Neural cell (in vitro differentiated cells): ENCODE measurements around the gene ENPP1. TPM values are rescaled to one million over a fixed set of nuclear protein-coding genes. Genes with fewer than 3 reads are reported as not detected.

Source experiments
- H2AFZ ChIP-seq: fragments of 200-600, 300-800 bp; sonication (generic), shearing (Covaris generic); 2 replicates; pipeline ENCODE4 v1.6.0; 2014; ENCODE audit warnings: low read depth, mild to moderate bottlenecking, antibody characterized with exemption, low read length, moderate library complexity
- H3F3A ChIP-seq: fragments of 200-600 bp; shearing (Covaris generic); 2 replicates; pipeline ENCODE4 v1.6.1; 2016; ENCODE audit warnings: mild to moderate bottlenecking, moderate library complexity, mixed read lengths, antibody characterized with exemption, low read length; ENCODE audit not compliant: insufficient read depth, poor library complexity, severe bottlenecking
- H3K27ac ChIP-seq: fragments of 200-600, 300-800 bp; sonication (generic), shearing (Covaris generic); 2 replicates; pipeline ENCODE4 v1.5.1; 2014; ENCODE audit warnings: mild to moderate bottlenecking, low read length, moderate library complexity
- H3K27me3 ChIP-seq: fragments of 300-800, 200-600 bp; sonication (generic), shearing (Covaris generic); 2 replicates; pipeline ENCODE4 v1.6.0; 2014; ENCODE audit warnings: mild to moderate bottlenecking, low read depth, low read length, moderate library complexity; ENCODE audit not compliant: insufficient read depth
- H3K36me3 ChIP-seq: fragments of 300-800, 200-600 bp; sonication (generic), shearing (Covaris generic); 2 replicates; pipeline ENCODE4 v1.5.1; 2014; ENCODE audit warnings: mild to moderate bottlenecking, antibody characterized with exemption, low read length, moderate library complexity; ENCODE audit not compliant: insufficient read depth
- H3K4me2 ChIP-seq: fragments of 300-800, 200-600 bp; sonication (generic), shearing (Covaris generic); 2 replicates; pipeline ENCODE4 v1.6.0; 2014; ENCODE audit warnings: mild to moderate bottlenecking, low read length
- H3K4me3 ChIP-seq: fragments of 300-800, 200-600 bp; sonication (generic), shearing (Covaris generic); 2 replicates; pipeline ENCODE4 v1.5.1; 2014; ENCODE audit warnings: mild to moderate bottlenecking, low read length, moderate library complexity
- H3K79me2 ChIP-seq: fragments of 200-600 bp; shearing (Covaris generic); replicated peaks from 2 replicates; pipeline ENCODE4 v1.6.0; 2014; ENCODE audit warnings: mild to moderate bottlenecking, low read length, moderate library complexity; ENCODE audit not compliant: insufficient read depth
- H3K9ac ChIP-seq: fragments of 300-800, 200-600 bp; sonication (generic), shearing (Covaris generic); 2 replicates; pipeline ENCODE4 v1.6.1; 2016; ENCODE audit warnings: mild to moderate bottlenecking, low read length, mixed read lengths
- H3K9me2 ChIP-seq: fragments of 200-600 bp; shearing (Covaris generic); 2 replicates; pipeline ENCODE4 v1.6.1; 2016; ENCODE audit warnings: mild to moderate bottlenecking, low read length, mixed read lengths; ENCODE audit not compliant: insufficient read depth
- H3K9me3 ChIP-seq: fragments of 200-600, 300-800 bp; sonication (generic), shearing (Covaris generic); 2 replicates; pipeline ENCODE4 v1.6.1; 2016; ENCODE audit warnings: mild to moderate bottlenecking, mixed run types, low read length, moderate library complexity, mixed read lengths
- H4K20me1 ChIP-seq: fragments of 200-600 bp; shearing (Covaris generic); 2 replicates; pipeline ENCODE4 v1.6.1; 2016; ENCODE audit warnings: mild to moderate bottlenecking, mixed run types; ENCODE audit not compliant: insufficient read depth
- EP300 ChIP-seq: fragments of 450-650 bp; conservative IDR thresholded peaks from 2 replicates; pipeline ENCODE4 v1.6.1; 2014; ENCODE audit warnings: antibody characterized with exemption, mild to moderate bottlenecking, moderate library complexity; ENCODE audit not compliant: poor library complexity, severe bottlenecking
- EZH2 ChIP-seq: fragments of 200-600, 300-800 bp; shearing (Covaris generic), sonication (generic); IDR thresholded peaks from 2 replicates; pipeline ENCODE4 v1.6.1; 2014; ENCODE audit warnings: antibody characterized with exemption, low read length, borderline replicate concordance, mild to moderate bottlenecking; ENCODE audit not compliant: insufficient read depth, poor library complexity, severe bottlenecking
- MXI1 ChIP-seq: fragments of 450-650 bp; conservative IDR thresholded peaks from 2 replicates; pipeline ENCODE4 v1.6.1; 2014; ENCODE audit warnings: antibody characterized with exemption, mild to moderate bottlenecking; ENCODE audit not compliant: poor library complexity, severe bottlenecking
- POLR2AphosphoS5 ChIP-seq: IDR thresholded peaks from 2 replicates; pipeline ENCODE4 v1.6.1; 2012
- RAD21 ChIP-seq: fragments of 450-650 bp; conservative IDR thresholded peaks from 2 replicates; pipeline ENCODE4 v1.6.1; 2014; ENCODE audit warnings: antibody characterized with exemption, mild to moderate bottlenecking, moderate library complexity
- SMC3 ChIP-seq: fragments of 450-650 bp; conservative IDR thresholded peaks from 2 replicates; pipeline ENCODE4 v1.6.1; 2014; ENCODE audit warnings: antibody characterized with exemption, mild to moderate bottlenecking, moderate library complexity; ENCODE audit not compliant: poor library complexity
- TAF1 ChIP-seq: IDR thresholded peaks from 2 replicates; pipeline ENCODE4 v1.6.1; 2012; ENCODE audit warnings: low read depth
- polyA plus RNA-seq: library from polyadenylated mRNA; depleted of rRNA; stranded (reverse); fragments of >200 nt; gene quantifications from 2 replicates; pipeline ENCODE4 v1.2.3, GENCODE V29; 2014
- TF ChIP-seq, protein P1 (sequence below): fragments of 450-650 bp; IDR thresholded peaks from 2 replicates; pipeline ENCODE4 v1.5.1; 2014; ENCODE audit warnings: antibody characterized with exemption, mild to moderate bottlenecking, moderate library complexity; ENCODE audit not compliant: poor library complexity, severe bottlenecking
- TF ChIP-seq, protein P2 (sequence below): IDR thresholded peaks from 2 replicates; pipeline ENCODE4 v1.6.1; 2012; ENCODE audit warnings: borderline replicate concordance

ENPP1 gene
- polyA plus RNA-seq, 1 donor from 2014 or later: not detected

DNA sequence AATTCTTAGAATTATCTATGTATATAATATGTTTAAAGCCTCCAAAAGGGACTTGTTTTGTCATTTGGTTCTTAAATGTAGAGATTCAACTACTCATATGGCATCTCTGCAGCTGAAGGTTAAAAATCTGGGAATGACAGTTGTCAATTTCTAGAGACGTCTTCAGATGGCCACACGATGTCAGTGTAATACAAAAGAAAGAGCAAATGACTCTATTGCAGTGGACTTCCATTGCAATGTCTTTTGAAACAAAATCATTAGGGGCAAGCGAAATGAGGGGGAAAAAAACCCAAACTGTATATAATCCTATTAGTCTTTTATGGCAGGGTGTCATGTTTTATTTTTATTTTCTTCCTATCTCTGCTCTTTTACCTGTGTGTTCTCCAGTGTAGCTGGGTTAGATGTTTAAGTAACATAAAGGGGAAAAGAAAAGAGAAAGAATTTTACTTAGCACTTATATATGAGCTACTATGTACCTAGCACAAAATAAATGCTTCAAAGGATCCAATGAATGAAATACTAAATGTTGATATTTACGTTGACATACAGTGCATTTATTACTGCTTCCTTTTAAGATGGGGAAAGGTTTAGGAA is 117.2 kb downstream of the ENPP1 start:
- Histone ChIP-seq H2AFZ (no peak overlapping the region), H4K20me1 (no peaks in the 10 kb centered on the region)

DNA sequence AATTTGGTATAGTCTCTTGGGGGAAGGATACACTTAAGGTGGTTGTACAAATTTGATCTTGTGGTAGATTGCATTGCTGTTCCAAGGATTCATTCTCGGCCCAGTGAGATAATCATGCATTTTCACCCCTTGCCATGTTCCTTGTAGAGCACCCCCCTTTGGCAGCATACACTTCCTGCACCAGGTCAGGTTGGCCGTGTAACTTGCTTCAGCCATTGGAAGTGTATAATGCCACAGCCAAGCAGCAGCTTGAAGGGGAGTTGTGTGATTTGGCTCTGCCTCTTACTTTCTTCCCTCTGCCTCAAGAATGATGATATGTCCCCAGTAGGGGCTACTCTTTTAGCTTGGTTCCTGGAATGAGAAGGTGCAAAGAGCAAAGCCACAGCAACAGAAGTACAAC is 121.4 kb downstream of the ENPP1 start:
- H3K9ac ChIP-seq: no peak overlapping the region
- no peaks in the 10 kb centered on the region for H3K36me3 ChIP-seq
- no peak overlapping the region for H3K27ac ChIP-seq
- H3K79me2 ChIP-seq: no peaks in the 10 kb centered on the region
- no peak overlapping the region for H2AFZ ChIP-seq
- no peaks in the 10 kb centered on the region for H3K9me2 ChIP-seq
- no peaks in the 10 kb centered on the region for H3K9me3 ChIP-seq
- H4K20me1 ChIP-seq: no peaks in the 10 kb centered on the region
- no peaks in the 10 kb centered on the region for H3F3A ChIP-seq
- H3K4me3 ChIP-seq: no peak overlapping the region
- H3K27me3 ChIP-seq: no peaks in the 10 kb centered on the region
- TF ChIP-seq EP300 (no peak), TAF1 (no peak), RAD21 (no peak), POLR2AphosphoS5 (no peak), MXI1 (no peak), SMC3 (no peak), EZH2 (no peak)
- TF ChIP-seq, protein P1, sequence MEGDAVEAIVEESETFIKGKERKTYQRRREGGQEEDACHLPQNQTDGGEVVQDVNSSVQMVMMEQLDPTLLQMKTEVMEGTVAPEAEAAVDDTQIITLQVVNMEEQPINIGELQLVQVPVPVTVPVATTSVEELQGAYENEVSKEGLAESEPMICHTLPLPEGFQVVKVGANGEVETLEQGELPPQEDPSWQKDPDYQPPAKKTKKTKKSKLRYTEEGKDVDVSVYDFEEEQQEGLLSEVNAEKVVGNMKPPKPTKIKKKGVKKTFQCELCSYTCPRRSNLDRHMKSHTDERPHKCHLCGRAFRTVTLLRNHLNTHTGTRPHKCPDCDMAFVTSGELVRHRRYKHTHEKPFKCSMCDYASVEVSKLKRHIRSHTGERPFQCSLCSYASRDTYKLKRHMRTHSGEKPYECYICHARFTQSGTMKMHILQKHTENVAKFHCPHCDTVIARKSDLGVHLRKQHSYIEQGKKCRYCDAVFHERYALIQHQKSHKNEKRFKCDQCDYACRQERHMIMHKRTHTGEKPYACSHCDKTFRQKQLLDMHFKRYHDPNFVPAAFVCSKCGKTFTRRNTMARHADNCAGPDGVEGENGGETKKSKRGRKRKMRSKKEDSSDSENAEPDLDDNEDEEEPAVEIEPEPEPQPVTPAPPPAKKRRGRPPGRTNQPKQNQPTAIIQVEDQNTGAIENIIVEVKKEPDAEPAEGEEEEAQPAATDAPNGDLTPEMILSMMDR: no peak
- TF ChIP-seq, protein P2, sequence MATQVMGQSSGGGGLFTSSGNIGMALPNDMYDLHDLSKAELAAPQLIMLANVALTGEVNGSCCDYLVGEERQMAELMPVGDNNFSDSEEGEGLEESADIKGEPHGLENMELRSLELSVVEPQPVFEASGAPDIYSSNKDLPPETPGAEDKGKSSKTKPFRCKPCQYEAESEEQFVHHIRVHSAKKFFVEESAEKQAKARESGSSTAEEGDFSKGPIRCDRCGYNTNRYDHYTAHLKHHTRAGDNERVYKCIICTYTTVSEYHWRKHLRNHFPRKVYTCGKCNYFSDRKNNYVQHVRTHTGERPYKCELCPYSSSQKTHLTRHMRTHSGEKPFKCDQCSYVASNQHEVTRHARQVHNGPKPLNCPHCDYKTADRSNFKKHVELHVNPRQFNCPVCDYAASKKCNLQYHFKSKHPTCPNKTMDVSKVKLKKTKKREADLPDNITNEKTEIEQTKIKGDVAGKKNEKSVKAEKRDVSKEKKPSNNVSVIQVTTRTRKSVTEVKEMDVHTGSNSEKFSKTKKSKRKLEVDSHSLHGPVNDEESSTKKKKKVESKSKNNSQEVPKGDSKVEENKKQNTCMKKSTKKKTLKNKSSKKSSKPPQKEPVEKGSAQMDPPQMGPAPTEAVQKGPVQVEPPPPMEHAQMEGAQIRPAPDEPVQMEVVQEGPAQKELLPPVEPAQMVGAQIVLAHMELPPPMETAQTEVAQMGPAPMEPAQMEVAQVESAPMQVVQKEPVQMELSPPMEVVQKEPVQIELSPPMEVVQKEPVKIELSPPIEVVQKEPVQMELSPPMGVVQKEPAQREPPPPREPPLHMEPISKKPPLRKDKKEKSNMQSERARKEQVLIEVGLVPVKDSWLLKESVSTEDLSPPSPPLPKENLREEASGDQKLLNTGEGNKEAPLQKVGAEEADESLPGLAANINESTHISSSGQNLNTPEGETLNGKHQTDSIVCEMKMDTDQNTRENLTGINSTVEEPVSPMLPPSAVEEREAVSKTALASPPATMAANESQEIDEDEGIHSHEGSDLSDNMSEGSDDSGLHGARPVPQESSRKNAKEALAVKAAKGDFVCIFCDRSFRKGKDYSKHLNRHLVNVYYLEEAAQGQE: no peak
- no peak overlapping the region for H3K4me2 ChIP-seq

More for the DNA sequence above, 117.2 kb downstream of the ENPP1 start:
- Histone ChIP-seq H3K27me3 (no peaks in the 10 kb centered on the region), H3F3A (no peaks in the 10 kb centered on the region), H3K4me2 (no peak overlapping the region), H3K9me3 (no peaks in the 10 kb centered on the region), H3K4me3 (no peak overlapping the region), H3K79me2 (no peaks in the 10 kb centered on the region), H3K9ac (no peak overlapping the region), H3K36me3 (no peaks in the 10 kb centered on the region), H3K27ac (no peak overlapping the region), H3K9me2 (no peaks in the 10 kb centered on the region)
- TF ChIP-seq EP300 (no peak), POLR2AphosphoS5 (no peak), RAD21 (peak; percentile 85), MXI1 (no peak), SMC3 (peak; percentile 87), EZH2 (no peak)
- TF ChIP-seq, protein P1: peak; percentile 80
